HEK293 (cell line): ENCODE results near the gene G3BP1.

Source experiments
- EGR2 ChIP-seq: fragments of 450-650 bp; formaldehyde crosslinking; IDR thresholded peaks from 2 replicates; pipeline ENCODE4 v1.5.1; 2016; ENCODE audit warnings: low read depth, missing biosample characterization, missing genetic modification characterization
- GLIS2 ChIP-seq: fragments of 450-650 bp; formaldehyde crosslinking; IDR thresholded peaks from 2 replicates; pipeline ENCODE4 v1.5.1; 2016; ENCODE audit warnings: missing biosample characterization, missing genetic modification characterization
- KLF9 ChIP-seq: fragments of 450-650 bp; formaldehyde crosslinking; IDR thresholded peaks from 2 replicates; pipeline ENCODE4 v1.5.1; 2016; ENCODE audit warnings: missing biosample characterization, missing genetic modification characterization, low read depth
- MZF1 ChIP-seq: fragments of 450-650 bp; formaldehyde crosslinking; IDR thresholded peaks from 2 replicates; pipeline ENCODE4 v1.5.1; 2017; ENCODE audit warnings: missing biosample characterization, missing genetic modification characterization, borderline replicate concordance
- PBX3 ChIP-seq: sonication (generic); formaldehyde crosslinking; IDR thresholded peaks from 2 replicates; pipeline ENCODE4 v1.8.1; 2022; ENCODE audit warnings: mild to moderate bottlenecking, moderate library complexity, missing genetic modification reagents
- REPIN1 ChIP-seq: fragments of 450-650 bp; formaldehyde crosslinking; IDR thresholded peaks from 2 replicates; pipeline ENCODE4 v1.5.1; 2017; ENCODE audit warnings: missing biosample characterization, missing genetic modification characterization, low read depth
- SALL2 ChIP-seq: fragments of 450-650 bp; formaldehyde crosslinking; IDR thresholded peaks from 2 replicates; pipeline ENCODE4 v1.5.0; 2017; ENCODE audit warnings: missing biosample characterization, mild to moderate bottlenecking, missing genetic modification characterization, borderline replicate concordance
- SP7 ChIP-seq: fragments of 450-650 bp; formaldehyde crosslinking; IDR thresholded peaks from 2 replicates; pipeline ENCODE4 v1.5.1; 2016; ENCODE audit warnings: missing biosample characterization, missing genetic modification characterization
- TCF7L2 ChIP-seq: IDR thresholded peaks from 2 replicates; pipeline ENCODE4 v1.6.1; 2011; ENCODE audit warnings: low read depth, mild to moderate bottlenecking, inconsistent platforms, low read length, moderate library complexity, borderline replicate concordance
- TRIM28 ChIP-seq: IDR thresholded peaks from 2 replicates; pipeline ENCODE4 v1.6.1; 2011; ENCODE audit warnings: low read length, control low read depth, borderline replicate concordance
- YY1 ChIP-seq: fragments of 450-650 bp; formaldehyde crosslinking; IDR thresholded peaks from 2 replicates; pipeline ENCODE4 v1.5.1; 2018; ENCODE audit warnings: missing biosample characterization, missing genetic modification characterization
- YY2 ChIP-seq: fragments of 450-650 bp; formaldehyde crosslinking; IDR thresholded peaks from 2 replicates; pipeline ENCODE4 v1.5.1; 2016; ENCODE audit warnings: missing biosample characterization, missing genetic modification characterization
- ZBTB17 ChIP-seq: fragments of 450-650 bp; formaldehyde crosslinking; IDR thresholded peaks from 2 replicates; pipeline ENCODE4 v1.5.1; 2016; ENCODE audit warnings: missing biosample characterization, missing genetic modification characterization
- ZFHX2 ChIP-seq: fragments of 450-650 bp; formaldehyde crosslinking; conservative IDR thresholded peaks from 2 replicates; pipeline ENCODE4 v1.5.1; 2016; ENCODE audit warnings: missing biosample characterization, missing genetic modification characterization
- ZNF121 ChIP-seq: fragments of 450-650 bp; formaldehyde crosslinking; IDR thresholded peaks from 2 replicates; pipeline ENCODE4 v1.5.1; 2016; ENCODE audit warnings: missing biosample characterization, missing genetic modification characterization
- ZNF138 ChIP-seq: fragments of 450-650 bp; formaldehyde crosslinking; IDR thresholded peaks from 2 replicates; pipeline ENCODE4 v1.5.1; 2016; ENCODE audit warnings: missing biosample characterization, missing genetic modification characterization, borderline replicate concordance
- ZNF2 ChIP-seq: fragments of 450-650 bp; formaldehyde crosslinking; IDR thresholded peaks from 2 replicates; pipeline ENCODE4 v1.5.1; 2016; ENCODE audit warnings: missing biosample characterization, missing genetic modification characterization
- ZNF239 ChIP-seq: fragments of 450-650 bp; formaldehyde crosslinking; IDR thresholded peaks from 2 replicates; pipeline ENCODE4 v1.5.1; 2016; ENCODE audit warnings: missing biosample characterization, missing genetic modification characterization
- ZNF324 ChIP-seq: fragments of 450-650 bp; formaldehyde crosslinking; IDR thresholded peaks from 2 replicates; pipeline ENCODE4 v1.5.1; 2016; ENCODE audit warnings: missing biosample characterization, missing genetic modification characterization
- ZNF341 ChIP-seq: fragments of 450-650 bp; formaldehyde crosslinking; IDR thresholded peaks from 2 replicates; pipeline ENCODE4; 2016; ENCODE audit warnings: low read depth, missing biosample characterization, missing genetic modification characterization
- ZNF426 ChIP-seq: fragments of 450-650 bp; formaldehyde crosslinking; IDR thresholded peaks from 2 replicates; pipeline ENCODE4 v1.5.1; 2017; ENCODE audit warnings: missing biosample characterization, missing genetic modification characterization, mild to moderate bottlenecking, inconsistent platforms, moderate library complexity
- ZNF433 ChIP-seq: fragments of 450-650 bp; formaldehyde crosslinking; IDR thresholded peaks from 2 replicates; pipeline ENCODE4 v1.5.1; 2016; ENCODE audit warnings: missing biosample characterization, missing genetic modification characterization, low read depth
- ZNF449 ChIP-seq: fragments of 450-650 bp; formaldehyde crosslinking; IDR thresholded peaks from 2 replicates; pipeline ENCODE4 v1.5.1; 2017; ENCODE audit warnings: missing biosample characterization, mild to moderate bottlenecking, missing genetic modification characterization, moderate library complexity
- ZNF501 ChIP-seq: fragments of 450-650 bp; formaldehyde crosslinking; IDR thresholded peaks from 2 replicates; pipeline ENCODE4 v1.5.1; 2016; ENCODE audit warnings: missing biosample characterization, missing genetic modification characterization
- ZNF548 ChIP-seq: fragments of 450-650 bp; formaldehyde crosslinking; IDR thresholded peaks from 2 replicates; pipeline ENCODE4 v1.5.1; 2016; ENCODE audit warnings: missing biosample characterization, missing genetic modification characterization
- ZNF596 ChIP-seq: fragments of 450-650 bp; IDR thresholded peaks from 2 replicates; pipeline ENCODE4 v1.5.0; 2018; ENCODE audit warnings: missing biosample characterization, mild to moderate bottlenecking, missing genetic modification characterization, moderate library complexity
- ZNF660 ChIP-seq: fragments of 450-650 bp; IDR thresholded peaks from 2 replicates; pipeline ENCODE4 v1.5.1; 2018; ENCODE audit warnings: missing biosample characterization, mild to moderate bottlenecking, missing genetic modification characterization
- ZNF677 ChIP-seq: fragments of 450-650 bp; IDR thresholded peaks from 2 replicates; pipeline ENCODE4 v1.5.0; 2018; ENCODE audit warnings: missing biosample characterization, mild to moderate bottlenecking, missing genetic modification characterization, moderate library complexity
- ZXDB ChIP-seq: fragments of 450-650 bp; formaldehyde crosslinking; IDR thresholded peaks from 2 replicates; pipeline ENCODE4 v1.5.1; 2016; ENCODE audit warnings: missing biosample characterization, missing genetic modification characterization
- TF ChIP-seq, protein P1 (sequence below): fragments of 450-650 bp; formaldehyde crosslinking; IDR thresholded peaks from 2 replicates; pipeline ENCODE4 v1.5.0; 2017; ENCODE audit warnings: missing biosample characterization, missing genetic modification characterization, borderline replicate concordance
- TF ChIP-seq, protein P2 (sequence below): fragments of 450-650 bp; formaldehyde crosslinking; IDR thresholded peaks from 2 replicates; pipeline ENCODE4 v1.5.1; 2016; ENCODE audit warnings: missing biosample characterization, missing genetic modification characterization
- TF ChIP-seq, protein P3 (sequence below): fragments of 450-650 bp; formaldehyde crosslinking; IDR thresholded peaks from 2 replicates; pipeline ENCODE4 v1.5.1; 2016; ENCODE audit warnings: missing biosample characterization, missing genetic modification characterization, borderline replicate concordance

G3BP1 gene

DNA sequence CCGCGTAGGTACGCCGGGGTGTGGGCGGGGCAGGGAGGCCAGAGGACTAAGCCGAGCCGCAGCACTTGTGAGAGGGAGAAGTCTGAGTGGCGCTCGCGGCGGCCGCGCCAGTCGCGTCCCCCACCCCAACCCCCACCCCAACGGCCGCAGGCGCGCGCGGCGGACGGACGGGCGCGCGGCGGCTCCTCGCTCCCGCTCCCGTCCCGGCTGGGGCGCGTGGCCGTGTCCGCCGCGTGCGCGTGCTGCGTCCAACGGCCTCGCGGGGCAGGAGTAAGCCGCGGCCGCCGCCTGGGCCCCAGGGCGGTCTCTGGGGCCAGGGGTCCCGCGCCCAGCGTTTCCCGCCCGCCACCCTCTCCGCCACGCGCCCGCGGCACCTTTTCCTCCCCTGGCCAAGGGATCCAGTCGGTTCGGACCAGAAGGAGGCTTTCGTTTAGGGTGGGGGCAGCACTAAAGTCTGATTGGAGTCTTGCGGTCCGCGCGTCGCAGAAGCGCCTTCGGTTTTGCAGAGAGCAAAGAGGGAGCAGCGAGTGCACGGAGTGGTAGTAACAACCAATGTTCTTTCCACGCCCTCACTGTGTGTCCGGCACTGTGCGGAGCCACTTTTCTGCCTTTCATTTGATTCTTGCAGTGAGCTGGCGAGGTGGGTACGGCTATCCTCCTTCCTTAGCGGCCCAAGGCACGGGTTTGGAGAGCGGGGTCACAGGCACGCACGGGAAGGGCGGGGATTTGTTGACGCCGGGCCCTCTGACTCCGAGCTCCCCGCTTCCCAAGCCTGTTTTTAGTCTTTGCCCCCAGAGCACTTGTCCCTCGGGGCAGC lies 483 bp downstream of the G3BP1 start (continued):
- TF ChIP-seq ZNF341 (tag by site-specific recombination) (no peak), ZNF449 (tag by site-specific recombination) (no peak), ZNF677 (tag by site-specific recombination) (0 out of 2 replicates have a peak, but pooled peaks have one; percentile 23), ZFHX2 (tag by site-specific recombination) (no peak), ZNF433 (tag by site-specific recombination) (no peak), ZNF596 (no peak), TCF7L2 (no peak), EGR2 (tag by site-specific recombination) (0 out of 2 replicates have a peak, but pooled peaks have one; percentile 50), REPIN1 (no peak), YY2 (tag by site-specific recombination) (no peak), PBX3 (no peak), ZNF2 (tag by site-specific recombination) (0 out of 2 replicates have a peak, but pooled peaks have one; percentile 27), MZF1 (tag by site-specific recombination) (no peak), SALL2 (tag by site-specific recombination) (no peak), ZNF138 (tag by site-specific recombination) (no peak), ZNF660 (peak; percentile 60; the same call in 1 of the 2 replicates), ZBTB17 (no peak), ZXDB (tag by site-specific recombination) (0 out of 2 replicates have a peak, but pooled peaks have one; percentile 5), KLF9 (tag by site-specific recombination) (no peak; the same call in 1 of the 2 replicates), ZNF239 (no peak), ZNF121 (tag by site-specific recombination) (no peak), YY1 (no peak), ZNF501 (tag by site-specific recombination) (peak; percentile 60; the same call in 1 of the 2 replicates), ZNF324 (tag by site-specific recombination) (no peak), ZNF548 (tag by site-specific recombination) (no peak), ZNF426 (tag by site-specific recombination) (no peak), SP7 (tag by site-specific recombination) (0 out of 2 replicates have a peak, but pooled peaks have one; percentile 21), GLIS2 (tag by site-specific recombination) (0 out of 2 replicates have a peak, but pooled peaks have one; percentile 44), TRIM28 (no peak)
- TF ChIP-seq, protein P1, sequence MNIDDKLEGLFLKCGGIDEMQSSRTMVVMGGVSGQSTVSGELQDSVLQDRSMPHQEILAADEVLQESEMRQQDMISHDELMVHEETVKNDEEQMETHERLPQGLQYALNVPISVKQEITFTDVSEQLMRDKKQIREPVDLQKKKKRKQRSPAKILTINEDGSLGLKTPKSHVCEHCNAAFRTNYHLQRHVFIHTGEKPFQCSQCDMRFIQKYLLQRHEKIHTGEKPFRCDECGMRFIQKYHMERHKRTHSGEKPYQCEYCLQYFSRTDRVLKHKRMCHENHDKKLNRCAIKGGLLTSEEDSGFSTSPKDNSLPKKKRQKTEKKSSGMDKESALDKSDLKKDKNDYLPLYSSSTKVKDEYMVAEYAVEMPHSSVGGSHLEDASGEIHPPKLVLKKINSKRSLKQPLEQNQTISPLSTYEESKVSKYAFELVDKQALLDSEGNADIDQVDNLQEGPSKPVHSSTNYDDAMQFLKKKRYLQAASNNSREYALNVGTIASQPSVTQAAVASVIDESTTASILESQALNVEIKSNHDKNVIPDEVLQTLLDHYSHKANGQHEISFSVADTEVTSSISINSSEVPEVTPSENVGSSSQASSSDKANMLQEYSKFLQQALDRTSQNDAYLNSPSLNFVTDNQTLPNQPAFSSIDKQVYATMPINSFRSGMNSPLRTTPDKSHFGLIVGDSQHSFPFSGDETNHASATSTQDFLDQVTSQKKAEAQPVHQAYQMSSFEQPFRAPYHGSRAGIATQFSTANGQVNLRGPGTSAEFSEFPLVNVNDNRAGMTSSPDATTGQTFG (tag by site-specific recombination) = no peak
- TF ChIP-seq, protein P2, sequence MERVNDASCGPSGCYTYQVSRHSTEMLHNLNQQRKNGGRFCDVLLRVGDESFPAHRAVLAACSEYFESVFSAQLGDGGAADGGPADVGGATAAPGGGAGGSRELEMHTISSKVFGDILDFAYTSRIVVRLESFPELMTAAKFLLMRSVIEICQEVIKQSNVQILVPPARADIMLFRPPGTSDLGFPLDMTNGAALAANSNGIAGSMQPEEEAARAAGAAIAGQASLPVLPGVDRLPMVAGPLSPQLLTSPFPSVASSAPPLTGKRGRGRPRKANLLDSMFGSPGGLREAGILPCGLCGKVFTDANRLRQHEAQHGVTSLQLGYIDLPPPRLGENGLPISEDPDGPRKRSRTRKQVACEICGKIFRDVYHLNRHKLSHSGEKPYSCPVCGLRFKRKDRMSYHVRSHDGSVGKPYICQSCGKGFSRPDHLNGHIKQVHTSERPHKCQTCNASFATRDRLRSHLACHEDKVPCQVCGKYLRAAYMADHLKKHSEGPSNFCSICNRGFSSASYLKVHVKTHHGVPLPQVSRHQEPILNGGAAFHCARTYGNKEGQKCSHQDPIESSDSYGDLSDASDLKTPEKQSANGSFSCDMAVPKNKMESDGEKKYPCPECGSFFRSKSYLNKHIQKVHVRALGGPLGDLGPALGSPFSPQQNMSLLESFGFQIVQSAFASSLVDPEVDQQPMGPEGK (tag by site-specific recombination) = peak; percentile 63; the same call in 1 of the 2 replicates
- TF ChIP-seq, protein P3, sequence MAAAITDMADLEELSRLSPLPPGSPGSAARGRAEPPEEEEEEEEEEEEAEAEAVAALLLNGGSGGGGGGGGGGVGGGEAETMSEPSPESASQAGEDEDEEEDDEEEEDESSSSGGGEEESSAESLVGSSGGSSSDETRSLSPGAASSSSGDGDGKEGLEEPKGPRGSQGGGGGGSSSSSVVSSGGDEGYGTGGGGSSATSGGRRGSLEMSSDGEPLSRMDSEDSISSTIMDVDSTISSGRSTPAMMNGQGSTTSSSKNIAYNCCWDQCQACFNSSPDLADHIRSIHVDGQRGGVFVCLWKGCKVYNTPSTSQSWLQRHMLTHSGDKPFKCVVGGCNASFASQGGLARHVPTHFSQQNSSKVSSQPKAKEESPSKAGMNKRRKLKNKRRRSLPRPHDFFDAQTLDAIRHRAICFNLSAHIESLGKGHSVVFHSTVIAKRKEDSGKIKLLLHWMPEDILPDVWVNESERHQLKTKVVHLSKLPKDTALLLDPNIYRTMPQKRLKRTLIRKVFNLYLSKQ (tag by site-specific recombination) = no peak
